Left renal pelvis (tissue), 4 donors: ENCODE results near the gene SPINK4. TPM values are rescaled to one million over a fixed set of nuclear protein-coding genes. Genes with fewer than 3 reads are reported as not detected.

ENCODE experiments used
- DNase-seq, 4 donors: peaks; one replicate each; pipeline ENCODE4 v3.0.0-alpha.2; 2013; ENCODE audit warnings: low read depth in 4 of 4, low spot score in 3 of 4
- polyA plus RNA-seq, 4 donors: library from polyadenylated mRNA; unstranded; fragments of 120-200 nt; gene quantifications; one replicate each; pipeline ENCODE4 v1.2.1, GENCODE V29; 2013; ENCODE audit not compliant: insufficient read length in 4 of 4

SPINK4 gene
- polyA plus RNA-seq, 4 donors: not detected

- DNase-seq: peak; percentile 96 to 98 (median 98)
These were observed 50.5 kb downstream of the SPINK4 start, which contains the start of gene NFX1 for GRCh38 chr9:33290247-33291030. Gene NFX1, plus strand, starts transcription at chr9:33290516. Its CDS starts 57 bp downstream, at chr9:33290573.

DNA sequence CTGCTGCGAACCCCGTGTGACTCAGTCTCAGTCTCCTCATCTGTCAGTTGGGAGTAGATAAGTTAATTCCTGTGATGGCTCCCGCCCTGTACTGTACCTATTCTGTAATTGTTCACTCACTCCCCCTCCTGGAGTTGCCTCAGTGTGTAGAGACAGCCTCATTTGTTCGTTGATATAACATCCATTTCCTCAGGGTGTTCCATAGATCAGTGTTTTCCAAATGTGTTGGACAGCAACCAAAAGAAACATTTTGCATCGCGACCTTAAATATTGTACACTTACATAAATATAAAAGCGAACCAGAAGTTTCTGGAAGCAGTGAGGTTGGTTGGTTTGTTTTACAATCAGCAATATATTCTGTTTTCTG is 51.0 kb downstream of the SPINK4 start:
- DNase-seq: peak in 1 of 4 donors; percentile 6

DNA sequence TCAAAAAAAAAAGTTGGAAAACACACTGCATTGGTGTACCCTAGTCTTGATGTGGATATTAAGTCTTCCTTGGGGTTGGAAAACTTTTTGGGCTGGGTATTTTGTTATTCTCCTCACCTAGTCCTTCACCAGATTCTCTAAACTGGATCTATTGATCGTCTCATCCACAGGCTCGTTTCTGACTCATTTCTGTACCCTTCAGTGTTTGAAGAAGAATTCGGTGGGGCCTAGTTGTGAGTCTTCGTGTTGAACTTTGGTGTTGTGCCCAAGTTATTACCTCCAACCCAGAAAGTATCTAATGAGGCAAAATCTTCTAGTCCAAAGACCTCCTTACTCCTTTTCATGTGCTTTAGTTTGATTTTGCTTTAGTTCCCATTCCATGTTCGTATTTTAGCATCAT is 51.9 kb downstream of the SPINK4 start:
- no peak for DNase-seq

- DNase-seq: no peak
These were observed 53.8 kb downstream of the SPINK4 start for GRCh38 chr9:33293782-33294181.

GRCh38 chr9:33294670-33295432 is 54.9 kb downstream of the SPINK4 start:
- DNase-seq: no peak

DNA sequence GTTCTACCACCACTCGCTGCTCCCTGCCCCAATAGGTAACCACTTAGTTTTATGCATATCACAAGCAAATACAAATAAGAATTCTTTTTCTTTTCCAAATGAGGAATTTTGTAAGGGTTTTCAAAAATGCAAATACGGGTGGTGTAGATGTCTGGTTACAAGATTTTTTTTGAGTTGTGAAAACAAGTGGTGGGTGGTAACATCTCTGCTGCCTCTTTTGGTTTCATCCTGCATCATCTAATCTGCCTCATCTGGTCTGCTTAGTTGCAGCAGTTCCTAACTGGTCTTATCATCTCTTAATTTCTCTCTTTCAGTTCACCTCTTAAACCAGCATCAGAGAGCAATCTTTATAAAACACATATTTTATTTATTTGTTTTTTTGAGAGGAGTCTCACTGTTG is 55.6 kb downstream of the SPINK4 start:
- DNase-seq: no peak

GRCh38 chr9:33297432-33297831 is 57.5 kb downstream of the SPINK4 start:
- DNase-seq: no peak

Other genes with a start within 250 kb of the SPINK4 start
- 10 to 100 TPM; 28.7 to 49.8 (median 46.0) TPM for gene APTX, start 238.5 kb upstream of the SPINK4 start, polyA plus RNA-seq
- 100 to 1,000 TPM; 216 to 271 (median 249) TPM for gene DNAJA1, start 214.9 kb upstream of the SPINK4 start, polyA plus RNA-seq
- 10 to 100 TPM; 23.3 to 31.3 (median 26.5) TPM for gene SMU1, start 163.5 kb upstream of the SPINK4 start, polyA plus RNA-seq
- gene B4GALT1, start 72.8 kb upstream of the SPINK4 start, polyA plus RNA-seq: 100 to 1,000 TPM in 2 of 4 donors, 10 to 100 TPM in 2; 85.5 to 131 (median 100.0) TPM
- gene BAG1, start 24.5 kb downstream of the SPINK4 start, polyA plus RNA-seq: 10 to 100 TPM; 47.4 to 83.5 (median 79.5) TPM
- 100 to 1,000 TPM in 3 of 4 donors, 10 to 100 TPM in 1; 98.9 to 143 (median 118) TPM for gene CHMP5, start 24.9 kb downstream of the SPINK4 start, polyA plus RNA-seq
- 10 to 100 TPM; 28.6 to 36.0 (median 32.7) TPM for gene NFX1, start 50.3 kb downstream of the SPINK4 start, polyA plus RNA-seq
- gene AQP7, start 162.4 kb downstream of the SPINK4 start, polyA plus RNA-seq: 10 to 100 TPM in 3 of 4 donors, 1 to 10 TPM in 1; 2.5 to 28.0 (median 18.7) TPM
- 100 to 1,000 TPM in 1 of 4 donors, 10 to 100 TPM in 2, 1 to 10 TPM in 1; 4.9 to 111 (median 44.4) TPM for gene AQP3, start 207.4 kb downstream of the SPINK4 start, polyA plus RNA-seq
- 10 to 100 TPM; 24.1 to 28.6 (median 26.1) TPM for gene NOL6, start 233.8 kb downstream of the SPINK4 start, polyA plus RNA-seq